Mesenchymal stem cell (in vitro differentiated cells and primary cell): Measurements from ENCODE around the gene RAB3B.
"Not testable (repeated sequence)": the region's sequence is repeated elsewhere in the genome, so short reads cannot be mapped to it uniquely, and the experiment has no call there.

Experiments
- DNase-seq: peaks from one replicate; pipeline ENCODE4 v3.0.0-alpha.2; 2013
- H2AFZ ChIP-seq: one replicate; pipeline ENCODE4 v1.6.1; 2013; ENCODE audit warnings: low read depth, mild to moderate bottlenecking, control low read depth, inconsistent platforms, low read length, moderate library complexity
- H2AK5ac ChIP-seq: 2 replicates; pipeline ENCODE4 v1.6.1; 2013; ENCODE audit warnings: low read length, moderate library complexity, mild to moderate bottlenecking, inconsistent platforms; ENCODE audit not compliant: severe bottlenecking
- H2BK120ac ChIP-seq: one replicate; pipeline ENCODE4 v1.6.1; 2013; ENCODE audit warnings: low read depth, mild to moderate bottlenecking, inconsistent platforms, low read length, moderate library complexity
- H2BK12ac ChIP-seq, 2 experiments: one replicate each; pipeline ENCODE4 v1.6.1; 2013; ENCODE audit warnings: inconsistent platforms in 2 of 2, low read length in 2 of 2, mild to moderate bottlenecking in 2 of 2, moderate library complexity in 2 of 2, control low read depth in 1 of 2
- H2BK15ac ChIP-seq: one replicate; pipeline ENCODE4 v1.6.1; 2013; ENCODE audit warnings: mild to moderate bottlenecking, low read depth, inconsistent platforms; ENCODE audit not compliant: poor library complexity, severe bottlenecking
- H2BK5ac ChIP-seq: 2 replicates; pipeline ENCODE4 v1.6.1; 2013; ENCODE audit warnings: low read depth, mild to moderate bottlenecking, low read length, control low read depth, inconsistent platforms; ENCODE audit not compliant: poor library complexity, severe bottlenecking
- H3K14ac ChIP-seq, 2 experiments: one replicate each; pipeline ENCODE4 v1.6.1; 2013; ENCODE audit warnings: inconsistent platforms in 2 of 2, low read length in 2 of 2, control low read depth in 1 of 2, mild to moderate bottlenecking in 1 of 2, moderate library complexity in 1 of 2
- H3K18ac ChIP-seq, 2 experiments: one replicate each; pipeline ENCODE4 v1.6.1; 2013; ENCODE audit warnings: inconsistent platforms in 2 of 2, low read length in 2 of 2, control low read depth in 1 of 2, low read depth in 1 of 2, mild to moderate bottlenecking in 1 of 2
- H3K23ac ChIP-seq, 2 experiments: one replicate each; pipeline ENCODE4 v1.6.1; 2013; ENCODE audit warnings: inconsistent platforms in 2 of 2, low read length in 2 of 2, mild to moderate bottlenecking in 2 of 2, moderate library complexity in 2 of 2, control low read depth in 1 of 2
- H3K27ac ChIP-seq: 2 replicates; pipeline ENCODE4 v1.5.1; 2013; ENCODE audit warnings: mild to moderate bottlenecking, moderate library complexity, low read length, control low read depth, inconsistent platforms; ENCODE audit not compliant: poor library complexity, severe bottlenecking
- H3K27me3 ChIP-seq, 2 experiments: 2 replicates each; pipeline versions ENCODE4 v1.6.1 to v1.7.0; 2013; ENCODE audit warnings: low read length in 2 of 2, mild to moderate bottlenecking in 2 of 2, moderate library complexity in 2 of 2, control low read depth in 1 of 2, inconsistent platforms in 1 of 2; ENCODE audit not compliant: control insufficient read depth in 1 of 2, insufficient read depth in 1 of 2
- H3K36me3 ChIP-seq, 2 experiments: 2 replicates each; pipeline versions ENCODE4 v1.6.1 to v1.7.0; 2013; ENCODE audit warnings: low read length in 2 of 2, control low read depth in 1 of 2, inconsistent platforms in 1 of 2, low read depth in 1 of 2, mild to moderate bottlenecking in 1 of 2; ENCODE audit not compliant: insufficient read depth in 2 of 2, control insufficient read depth in 1 of 2
- H3K4ac ChIP-seq, 2 experiments: one replicate each; pipeline ENCODE4 v1.6.1; 2013; ENCODE audit warnings: inconsistent platforms in 2 of 2, low read length in 2 of 2, mild to moderate bottlenecking in 2 of 2, moderate library complexity in 2 of 2, control low read depth in 1 of 2, low read depth in 1 of 2
- H3K4me1 ChIP-seq: 2 replicates; pipeline ENCODE4 v1.6.1; 2013; ENCODE audit warnings: low read depth, low read length, control low read depth; ENCODE audit not compliant: control insufficient read depth, insufficient read depth
- H3K4me2 ChIP-seq: 2 replicates; pipeline ENCODE4 v1.6.1; 2013; ENCODE audit warnings: low read length, mild to moderate bottlenecking, inconsistent platforms; ENCODE audit not compliant: poor library complexity, severe bottlenecking
- H3K4me3 ChIP-seq, 2 experiments: 2 replicates each; pipeline versions ENCODE4 v1.5.1 to v1.7.0; 2013; ENCODE audit warnings: low read length in 2 of 2, mild to moderate bottlenecking in 2 of 2, control low read depth in 1 of 2, low read depth in 1 of 2; ENCODE audit not compliant: insufficient read depth in 1 of 2
- H3K79me1 ChIP-seq: replicated peaks from 2 replicates; pipeline ENCODE4 v1.6.1; 2013; ENCODE audit warnings: mild to moderate bottlenecking, control low read depth, low read length, inconsistent platforms; ENCODE audit not compliant: poor library complexity, severe bottlenecking
- H3K9ac ChIP-seq: 2 replicates; pipeline ENCODE4 v1.7.0; 2013; ENCODE audit warnings: mild to moderate bottlenecking, low read length, moderate library complexity
- H3K9me3 ChIP-seq: 2 replicates; pipeline ENCODE4 v1.7.0; 2013; ENCODE audit warnings: mild to moderate bottlenecking, low read length; ENCODE audit not compliant: control insufficient read depth
- H4K8ac ChIP-seq: one replicate; pipeline ENCODE4 v1.6.1; 2013; ENCODE audit warnings: inconsistent platforms, mild to moderate bottlenecking, low read length, moderate library complexity
- H4K91ac ChIP-seq: one replicate; pipeline ENCODE4 v1.6.1; 2013; ENCODE audit warnings: mild to moderate bottlenecking, low read length, inconsistent platforms
- WGBS: methylation state at CpG from one replicate; pipeline ENCODE4 v1.1.7; 2013; ENCODE audit warnings: mixed read lengths; 5-methylcytosine and 5-hydroxymethylcytosine counted together

The RAB3B gene

DNA sequence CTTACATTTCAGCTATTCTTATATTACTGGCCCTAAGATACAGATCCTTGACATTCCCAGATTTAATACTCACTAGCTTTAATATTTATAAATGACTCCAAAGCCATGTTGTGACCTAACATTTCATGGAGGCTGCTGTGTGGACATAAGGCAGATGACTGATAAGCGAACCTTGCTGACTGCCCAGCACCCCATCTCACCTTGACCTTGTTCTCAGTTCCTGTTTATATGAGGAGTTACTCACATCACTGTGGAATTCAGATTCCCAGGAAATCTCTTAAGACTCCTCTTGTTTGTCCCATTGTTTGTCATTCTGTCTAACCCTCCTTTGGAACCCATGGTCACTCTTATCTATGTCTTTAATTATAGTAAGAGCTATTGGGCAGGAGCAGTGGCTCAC, 21.9 kb downstream of the RAB3B start:
- H2AK5ac ChIP-seq: no peak overlapping the region
- 78% methylated on average over 1 of the region's 1 CpG for WGBS

DNA sequence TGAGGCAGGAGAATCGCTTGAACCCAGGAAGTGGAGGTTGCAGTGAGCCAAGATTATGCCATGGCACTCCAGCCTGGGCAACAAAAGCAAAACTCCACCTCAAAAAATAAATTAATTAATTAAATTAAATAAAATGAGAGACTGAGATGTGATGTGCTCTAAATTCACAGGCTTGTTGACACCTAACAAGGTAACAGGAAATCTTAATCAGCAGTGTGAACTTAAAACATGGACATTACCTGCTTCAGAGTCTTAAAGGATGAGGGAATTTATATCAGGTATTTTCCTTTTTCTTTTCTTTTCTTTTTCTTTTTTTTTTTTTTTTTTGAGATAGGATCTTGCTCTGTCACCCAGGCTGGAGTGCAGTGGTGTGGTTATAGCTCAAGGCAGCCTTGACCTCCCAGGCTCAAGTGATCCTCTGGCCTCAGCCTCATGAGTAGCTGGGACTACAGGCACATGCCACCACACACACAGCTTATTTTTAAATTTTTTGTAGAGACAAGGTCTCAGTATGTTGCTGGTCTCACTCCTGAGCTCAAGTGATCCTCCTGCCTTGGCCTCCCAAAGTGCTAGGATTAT, 23.2 kb downstream of the RAB3B start:
- H3K4ac ChIP-seq, H3K18ac ChIP-seq, H2AFZ ChIP-seq, H2BK120ac ChIP-seq, H3K14ac ChIP-seq, DNase-seq, H3K4me2 ChIP-seq, H2AK5ac ChIP-seq, H3K23ac ChIP-seq, H3K27ac ChIP-seq, H3K4me3 ChIP-seq, H3K9me3 ChIP-seq, H4K8ac ChIP-seq, H3K27me3 ChIP-seq, H3K9ac ChIP-seq, H4K91ac ChIP-seq, H2BK15ac ChIP-seq, H2BK5ac ChIP-seq, H2BK12ac ChIP-seq: not testable (repeated sequence)
- peaks cover 13% of the 10 kb centered on the region for H3K79me1 ChIP-seq
- no CpG with 5 or more reads among the region's 1 CpG for WGBS
- peaks cover 12% of the 10 kb centered on the region for H3K4me1 ChIP-seq
- H3K36me3 ChIP-seq: peaks cover 0 to 12% of the 10 kb centered on the region in 2 experiments

More for the DNA sequence above, 21.9 kb downstream of the RAB3B start:
- DNase-seq: no peak
- Histone ChIP-seq H3K4me2 (no peak overlapping the region), H3K36me3 (peaks cover 0 to 12% of the 10 kb centered on the region in 2 experiments), H3K4me1 (peaks cover 15% of the 10 kb centered on the region), H2AFZ (no peak overlapping the region), H3K79me1 (peaks cover 10% of the 10 kb centered on the region), H3K27me3 (no peaks in the 10 kb centered on the region), H4K8ac (no peak overlapping the region), H3K14ac (no peak overlapping the region), H3K9me3 (no peaks in the 10 kb centered on the region), H3K27ac (peak overlapping the region; percentile 88), H3K9ac (peak overlapping the region; percentile 50), H3K4ac (no peak overlapping the region), H3K4me3 (no peak overlapping the region), H4K91ac (no peak overlapping the region), H2BK120ac (no peak overlapping the region), H2BK12ac (no peak overlapping the region), H2BK15ac (no peak overlapping the region), H3K23ac (no peak overlapping the region), H3K18ac (no peak overlapping the region), H2BK5ac (no peak overlapping the region)

DNA sequence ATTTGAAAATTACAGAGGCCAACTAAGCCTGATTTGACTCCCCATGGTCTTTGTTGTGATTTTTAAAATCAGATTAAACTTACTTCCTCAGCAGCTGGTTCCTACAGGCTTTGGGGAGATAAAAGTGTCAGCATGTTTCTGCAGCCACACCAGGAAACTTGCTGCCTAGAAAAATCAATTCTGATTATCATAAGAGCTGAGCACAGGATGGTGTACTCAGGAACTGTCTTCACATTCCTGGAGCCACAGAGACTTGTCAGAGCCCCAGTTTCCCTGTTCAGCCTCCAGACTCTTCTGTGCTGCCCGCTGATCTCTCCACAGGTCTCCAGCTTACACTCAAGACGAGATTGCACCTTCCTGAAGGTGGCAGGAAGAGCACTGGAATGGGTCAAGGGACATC, 23.9 kb downstream of the RAB3B start:
- H3K23ac ChIP-seq: no peak overlapping the region
- no peak overlapping the region for H3K27ac ChIP-seq
- no peak overlapping the region for H3K4me3 ChIP-seq
- no peak overlapping the region for H2AK5ac ChIP-seq
- no peak overlapping the region for H2BK5ac ChIP-seq
- no peak for DNase-seq
- peaks cover 8% of the 10 kb centered on the region for H3K4me1 ChIP-seq
- WGBS: 59% methylated on average over 2 of the region's 2 CpGs
- no peak overlapping the region for H2BK120ac ChIP-seq
- H3K36me3 ChIP-seq: peaks cover 0 to 12% of the 10 kb centered on the region in 2 experiments
- no peak overlapping the region for H4K91ac ChIP-seq
- no peak overlapping the region for H2AFZ ChIP-seq
- no peak overlapping the region for H4K8ac ChIP-seq
- H2BK15ac ChIP-seq: no peak overlapping the region
- H3K14ac ChIP-seq: no peak overlapping the region
- no peak overlapping the region for H3K9ac ChIP-seq
- H2BK12ac ChIP-seq: no peak overlapping the region
- no peaks in the 10 kb centered on the region for H3K27me3 ChIP-seq
- peaks cover 16% of the 10 kb centered on the region for H3K79me1 ChIP-seq
- no peak overlapping the region for H3K4ac ChIP-seq
- no peaks in the 10 kb centered on the region for H3K9me3 ChIP-seq
- H3K4me2 ChIP-seq: no peak overlapping the region
- no peak overlapping the region for H3K18ac ChIP-seq

DNA sequence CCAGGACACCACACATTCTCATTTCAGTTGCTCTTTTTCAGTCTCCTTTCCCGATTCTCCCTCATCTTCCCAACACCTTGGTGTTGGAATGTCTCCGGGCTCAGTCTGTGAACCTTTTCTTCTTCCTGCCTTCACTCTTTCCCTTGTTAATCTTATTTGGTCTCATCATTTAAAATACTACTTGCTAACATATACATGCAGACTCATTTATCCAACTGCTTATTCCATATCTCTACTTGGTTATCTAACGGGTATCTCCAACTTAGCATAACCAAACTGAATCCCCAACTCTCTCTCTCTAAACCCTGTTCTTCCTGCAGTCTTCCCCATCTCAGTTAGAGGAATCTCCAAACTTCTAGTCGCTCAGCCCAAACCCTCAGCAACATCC, 26.2 kb downstream of the RAB3B start:
- no peak overlapping the region for H2BK15ac ChIP-seq
- H2AFZ ChIP-seq: no peak overlapping the region
- H2BK12ac ChIP-seq: no peak overlapping the region
- no peak overlapping the region for H3K4ac ChIP-seq
- H3K14ac ChIP-seq: no peak overlapping the region
- peaks cover 18% of the 10 kb centered on the region for H3K79me1 ChIP-seq
- DNase-seq: no peak
- H3K23ac ChIP-seq: no peak overlapping the region
- no peaks in the 10 kb centered on the region for H3K9me3 ChIP-seq
- H2BK5ac ChIP-seq: no peak overlapping the region
- H3K4me2 ChIP-seq: no peak overlapping the region
- H3K4me1 ChIP-seq: peaks cover 4% of the 10 kb centered on the region
- no peak overlapping the region for H4K8ac ChIP-seq
- no peak overlapping the region for H2BK120ac ChIP-seq
- 83% methylated on average over 4 of the region's 4 CpGs for WGBS
- H3K36me3 ChIP-seq: peaks cover 0 to 19% of the 10 kb centered on the region in 2 experiments
- H3K9ac ChIP-seq: no peak overlapping the region
- H2AK5ac ChIP-seq: no peak overlapping the region
- H3K4me3 ChIP-seq: no peak overlapping the region
- no peaks in the 10 kb centered on the region for H3K27me3 ChIP-seq
- H3K18ac ChIP-seq: no peak overlapping the region
- H4K91ac ChIP-seq: no peak overlapping the region
- no peak overlapping the region for H3K27ac ChIP-seq
